DND-41 (cell line): ENCODE data around the gene ENO2.
A peak's percentile ranks its signal among the peaks of the same experiment; 100 is the strongest.

Source experiments
- ATAC-seq: fragments of 200-7000 bp; cut with Tn5 transposase; 3 replicates; pipeline ENCODE4 v1.9.1; 2021; ENCODE audit warnings: low read depth; ENCODE audit not compliant: insufficient read depth
- DNase-seq: peaks from one replicate; pipeline ENCODE4 v3.0.0-alpha.2; 2020
- H2AFZ ChIP-seq: 2 replicates; pipeline ENCODE4 v1.6.0; 2012; ENCODE audit warnings: low read depth, low read length
- H3K27ac ChIP-seq: 2 replicates; pipeline ENCODE4 v1.5.1; 2012; ENCODE audit warnings: low read length, inconsistent platforms
- H3K27me3 ChIP-seq: fragments of 200-600 bp; sonication (generic); 2 replicates; pipeline ENCODE4 v1.6.0; 2012; ENCODE audit warnings: low read length, mild to moderate bottlenecking, inconsistent platforms; ENCODE audit not compliant: insufficient read depth, poor library complexity
- H3K36me3 ChIP-seq: 2 replicates; pipeline ENCODE4 v1.5.1; 2012; ENCODE audit warnings: low read length, inconsistent platforms; ENCODE audit not compliant: insufficient read depth
- H3K4me1 ChIP-seq: 2 replicates; pipeline ENCODE4 v1.5.1; 2012; ENCODE audit warnings: mild to moderate bottlenecking, low read length; ENCODE audit not compliant: insufficient read depth
- H3K4me2 ChIP-seq: 2 replicates; pipeline ENCODE4 v1.6.0; 2012; ENCODE audit warnings: mild to moderate bottlenecking, moderate library complexity, low read length, inconsistent platforms; ENCODE audit not compliant: insufficient read depth
- H3K4me3 ChIP-seq, 2 experiments: fragments of 200-600 bp in 1 of 2; shearing (Covaris generic) in 1 of 2; 2 replicates each; pipeline ENCODE4 v1.5.1; 2012 to 2016; ENCODE audit warnings: inconsistent platforms in 2 of 2, low read length in 2 of 2, mild to moderate bottlenecking in 2 of 2, low read depth in 1 of 2, moderate library complexity in 1 of 2
- H3K79me2 ChIP-seq: 2 replicates; pipeline ENCODE4 v1.6.0; 2012; ENCODE audit warnings: low read length, inconsistent platforms; ENCODE audit not compliant: insufficient read depth
- H3K9ac ChIP-seq: 2 replicates; pipeline ENCODE4 v1.6.0; 2012; ENCODE audit warnings: low read depth, mild to moderate bottlenecking, inconsistent platforms, low read length, moderate library complexity
- H3K9me3 ChIP-seq: 2 replicates; pipeline ENCODE4 v1.5.1; 2012; ENCODE audit warnings: low read length, moderate library complexity, mild to moderate bottlenecking, inconsistent platforms; ENCODE audit not compliant: insufficient read depth, severe bottlenecking
- H4K20me1 ChIP-seq: 2 replicates; pipeline ENCODE4 v1.6.0; 2012; ENCODE audit warnings: low read length; ENCODE audit not compliant: insufficient read depth
- EZH2 ChIP-seq: IDR thresholded peaks from 3 replicates; pipeline ENCODE4 v1.6.1; 2012; ENCODE audit warnings: borderline replicate concordance, low read depth, mild to moderate bottlenecking, moderate library complexity, low read length, inconsistent platforms; ENCODE audit not compliant: severe bottlenecking
- TF ChIP-seq, protein P1 (sequence below): IDR thresholded peaks from 2 replicates; pipeline ENCODE4 v1.5.1; 2012; ENCODE audit warnings: borderline replicate concordance, low read length, moderate library complexity, mild to moderate bottlenecking; ENCODE audit not compliant: poor library complexity, severe bottlenecking; ENCODE audit errors: extremely low read depth

ENO2 gene

DNA sequence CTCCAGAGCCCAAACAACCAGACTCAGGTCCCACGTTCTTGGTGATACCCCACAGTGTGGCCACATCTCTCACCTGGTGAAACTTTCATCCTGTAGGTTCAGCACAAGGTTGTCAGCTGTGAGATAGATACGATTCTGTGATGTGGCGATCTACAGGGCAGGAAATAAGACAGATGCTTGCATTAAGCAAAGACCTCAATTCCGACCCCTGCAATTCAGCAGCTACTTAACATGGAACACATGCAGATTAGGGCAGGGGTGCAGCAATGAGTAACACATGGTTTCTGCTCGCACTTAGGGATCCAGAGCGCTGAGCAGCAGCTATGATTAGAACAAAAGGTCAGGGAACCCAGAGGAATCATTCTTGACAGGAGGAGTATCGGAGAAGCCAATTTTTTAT is 52.0 kb downstream of the ENO2 start:
- H3K36me3 ChIP-seq: peaks cover 55% of the 10 kb centered on the region
- no peak overlapping the region for H3K4me2 ChIP-seq
- no peak overlapping the region for H3K4me3 ChIP-seq
- DNase-seq (no peak), ATAC-seq (no peak)
- peaks cover 23% of the 10 kb centered on the region for H3K4me1 ChIP-seq
- peaks cover 36% of the 10 kb centered on the region for H3K79me2 ChIP-seq
- H3K27me3 ChIP-seq: no peaks in the 10 kb centered on the region
- H3K9ac ChIP-seq: no peak overlapping the region
- H3K9me3 ChIP-seq: no peaks in the 10 kb centered on the region
- H2AFZ ChIP-seq: no peak overlapping the region
- no peak for TF ChIP-seq EZH2
- TF ChIP-seq, protein P1, sequence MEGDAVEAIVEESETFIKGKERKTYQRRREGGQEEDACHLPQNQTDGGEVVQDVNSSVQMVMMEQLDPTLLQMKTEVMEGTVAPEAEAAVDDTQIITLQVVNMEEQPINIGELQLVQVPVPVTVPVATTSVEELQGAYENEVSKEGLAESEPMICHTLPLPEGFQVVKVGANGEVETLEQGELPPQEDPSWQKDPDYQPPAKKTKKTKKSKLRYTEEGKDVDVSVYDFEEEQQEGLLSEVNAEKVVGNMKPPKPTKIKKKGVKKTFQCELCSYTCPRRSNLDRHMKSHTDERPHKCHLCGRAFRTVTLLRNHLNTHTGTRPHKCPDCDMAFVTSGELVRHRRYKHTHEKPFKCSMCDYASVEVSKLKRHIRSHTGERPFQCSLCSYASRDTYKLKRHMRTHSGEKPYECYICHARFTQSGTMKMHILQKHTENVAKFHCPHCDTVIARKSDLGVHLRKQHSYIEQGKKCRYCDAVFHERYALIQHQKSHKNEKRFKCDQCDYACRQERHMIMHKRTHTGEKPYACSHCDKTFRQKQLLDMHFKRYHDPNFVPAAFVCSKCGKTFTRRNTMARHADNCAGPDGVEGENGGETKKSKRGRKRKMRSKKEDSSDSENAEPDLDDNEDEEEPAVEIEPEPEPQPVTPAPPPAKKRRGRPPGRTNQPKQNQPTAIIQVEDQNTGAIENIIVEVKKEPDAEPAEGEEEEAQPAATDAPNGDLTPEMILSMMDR: no peak
- no peak overlapping the region for H3K27ac ChIP-seq
- H4K20me1 ChIP-seq: peaks cover 4% of the 10 kb centered on the region; the same call in 1 of the 2 replicates

DNA sequence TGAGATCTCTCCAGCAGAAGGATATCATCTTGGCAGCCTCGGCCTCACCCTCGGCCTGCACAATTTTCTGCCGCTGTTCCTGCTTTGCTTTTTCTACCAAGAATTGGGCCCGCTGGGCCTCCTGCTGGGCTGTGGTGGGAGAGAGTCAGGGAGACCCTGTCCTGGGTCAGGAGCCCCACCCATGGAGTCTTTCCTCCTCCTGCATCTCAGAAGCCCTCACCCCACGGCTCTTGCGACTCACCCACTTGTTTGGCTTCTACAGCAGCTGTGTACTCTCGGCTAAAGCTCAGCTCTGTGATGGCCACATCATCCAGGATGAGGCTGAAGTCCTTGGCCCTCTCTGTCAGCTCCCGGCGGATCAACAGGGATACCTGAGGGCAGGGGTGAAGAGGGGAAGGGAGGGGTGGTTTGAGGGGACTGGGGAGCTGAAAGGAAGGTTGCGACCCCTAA is 53.3 kb downstream of the ENO2 start:
- Histone ChIP-seq H3K4me1 (peaks cover 36% of the 10 kb centered on the region), H3K9ac (no peak overlapping the region), H3K36me3 (peaks cover 55% of the 10 kb centered on the region), H2AFZ (no peak overlapping the region), H3K4me2 (no peak overlapping the region), H3K27ac (no peak overlapping the region), H3K9me3 (no peaks in the 10 kb centered on the region), H3K4me3 (no peak overlapping the region), H3K79me2 (peaks cover 49% of the 10 kb centered on the region), H3K27me3 (no peaks in the 10 kb centered on the region), H4K20me1 (peaks cover 4% of the 10 kb centered on the region; the same call in 1 of the 2 replicates)
- DNase-seq: no peak
- no peak for ATAC-seq
- TF ChIP-seq, protein P1: no peak
- no peak for TF ChIP-seq EZH2

DNA sequence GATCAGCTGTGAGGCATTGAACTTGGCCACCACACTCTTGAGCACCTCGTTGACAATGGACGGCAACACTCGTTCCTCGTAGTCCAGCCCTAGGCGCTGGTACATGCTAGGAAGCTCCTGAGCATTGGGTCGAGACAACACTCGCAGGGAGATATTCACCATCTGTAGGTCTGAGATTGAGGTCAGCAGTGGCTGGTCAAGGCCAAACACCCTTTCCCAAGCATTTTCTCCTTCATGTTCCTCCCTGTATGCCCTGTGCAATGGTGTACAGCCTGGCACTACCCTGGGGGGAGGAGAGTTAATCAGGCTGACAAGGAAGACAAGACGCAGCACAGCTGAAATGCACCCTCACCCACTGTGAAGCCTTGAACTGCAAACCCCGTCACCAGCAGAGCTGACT is 54.0 kb downstream of the ENO2 start:
- Histone ChIP-seq H3K9ac (peak overlapping the region; percentile 80), H3K9me3 (no peaks in the 10 kb centered on the region), H3K4me2 (peak overlapping the region; percentile 90), H3K4me1 (peaks cover 40% of the 10 kb centered on the region), H2AFZ (no peak overlapping the region), H3K4me3 (peak overlapping the region in 1 of 2 experiments; percentile 74; a peak in 2 of 4 replicates), H3K36me3 (peaks cover 55% of the 10 kb centered on the region), H3K27me3 (no peaks in the 10 kb centered on the region), H4K20me1 (peaks cover 4% of the 10 kb centered on the region; the same call in 1 of the 2 replicates), H3K27ac (peak overlapping the region; percentile 0; the same call in 1 of the 2 replicates), H3K79me2 (peaks cover 56% of the 10 kb centered on the region)
- DNase-seq: no peak
- TF ChIP-seq, protein P1: no peak
- TF ChIP-seq EZH2: no peak
- ATAC-seq: no peak
